GM21737 (cell line): Measurements from ENCODE around the gene PCSK6.

Experiments
- ATAC-seq: cut with Tn5 transposase; IDR thresholded peaks from one replicate; pipeline ENCODE4 v1.9.1; 2021; ENCODE audit warnings: mild to moderate bottlenecking, moderate library complexity; ENCODE audit not compliant: unreplicated experiment

Gene PCSK6

GRCh38 chr15:101523560-101523940 lies 34.0 kb upstream of the PCSK6 start:
- ATAC-seq, result no peak

- no peak for ATAC-seq
Observed at GRCh38 chr15:101522621-101523559, 33.4 kb upstream of the PCSK6 start.

- ATAC-seq, result no peak
Observed at GRCh38 chr15:101522091-101522490, 32.6 kb upstream of the PCSK6 start.

GRCh38 chr15:101521591-101521990 lies 32.1 kb upstream of the PCSK6 start:
- no peak for ATAC-seq

- no peak for ATAC-seq
Observed at GRCh38 chr15:101521069-101521468, 31.6 kb upstream of the PCSK6 start.

GRCh38 chr15:101520395-101520794 lies 30.9 kb upstream of the PCSK6 start:
- ATAC-seq, result no peak

- no peak for ATAC-seq
Observed at GRCh38 chr15:101517504-101517903, 28.0 kb upstream of the PCSK6 start.

- no peak for ATAC-seq
Observed at GRCh38 chr15:101514318-101514717, 24.8 kb upstream of the PCSK6 start.

- ATAC-seq, result no peak
Observed at GRCh38 chr15:101511717-101512116, 22.2 kb upstream of the PCSK6 start.

GRCh38 chr15:101510212-101511197 lies 21.0 kb upstream of the PCSK6 start:
- ATAC-seq, result no peak

GRCh38 chr15:101509279-101509678 lies 19.8 kb upstream of the PCSK6 start:
- ATAC-seq, result no peak

GRCh38 chr15:101506491-101506890 lies 17.0 kb upstream of the PCSK6 start:
- no peak for ATAC-seq

GRCh38 chr15:101505610-101506337 lies 16.3 kb upstream of the PCSK6 start:
- no peak for ATAC-seq

- no peak for ATAC-seq
Observed at GRCh38 chr15:101504866-101505609, 15.5 kb upstream of the PCSK6 start.

GRCh38 chr15:101504373-101504772 lies 14.9 kb upstream of the PCSK6 start:
- ATAC-seq, result no peak

- no peak for ATAC-seq
Observed at GRCh38 chr15:101503296-101503599, 13.7 kb upstream of the PCSK6 start.

GRCh38 chr15:101502572-101503295 lies 13.2 kb upstream of the PCSK6 start:
- ATAC-seq, result no peak

- ATAC-seq, result peak; percentile 62
Observed at GRCh38 chr15:101501703-101502373, 12.3 kb upstream of the PCSK6 start.

- no peak for ATAC-seq
Observed at GRCh38 chr15:101500865-101501551, 11.5 kb upstream of the PCSK6 start.
